HepG2 (cell line): Measurements from ENCODE around the gene DHX8. TPM values are rescaled to one million over a fixed set of nuclear protein-coding genes. Genes with fewer than 3 reads are reported as not detected.

Experiments used
- EZH2 ChIP-seq: conservative IDR thresholded peaks from 2 replicates; pipeline ENCODE4 v1.6.1; 2012; ENCODE audit warnings: mild to moderate bottlenecking, low read depth, low read length, moderate library complexity
- FOXO1 ChIP-seq: sonication (generic); formaldehyde crosslinking; IDR thresholded peaks from 2 replicates; pipeline ENCODE4 v1.4.0; 2020; ENCODE audit warnings: missing genetic modification reagents
- GLI4 ChIP-seq: sonication (generic); formaldehyde crosslinking; IDR thresholded peaks from 2 replicates; pipeline ENCODE4 v1.5.1; 2020; ENCODE audit warnings: missing genetic modification reagents, mild to moderate bottlenecking, moderate library complexity, borderline replicate concordance
- GLMP ChIP-seq: sonication (generic); formaldehyde crosslinking; IDR thresholded peaks from 2 replicates; pipeline ENCODE4 v1.9.0; 2021; ENCODE audit warnings: missing genetic modification reagents, mild to moderate bottlenecking, borderline replicate concordance
- GPN1 ChIP-seq: sonication (generic); formaldehyde crosslinking; IDR thresholded peaks from 2 replicates; pipeline ENCODE4 v1.5.1; 2020; ENCODE audit warnings: missing genetic modification reagents, borderline replicate concordance
- GRHL1 ChIP-seq: sonication (generic); formaldehyde crosslinking; conservative IDR thresholded peaks from 2 replicates; pipeline ENCODE4 v1.8.0; 2022; ENCODE audit warnings: missing genetic modification reagents
- MAFF ChIP-seq: IDR thresholded peaks from 2 replicates; pipeline ENCODE4 v1.6.1; 2011; ENCODE audit warnings: low read depth, low read length, improper control_type of control experiment
- MLX ChIP-seq: IDR thresholded peaks from 2 replicates; pipeline ENCODE4 v1.6.1; 2016
- RERE ChIP-seq: IDR thresholded peaks from 2 replicates; pipeline ENCODE4 v1.6.1; 2016; ENCODE audit warnings: low read depth, missing genetic modification reagents, missing compliant biosample characterization
- RORA ChIP-seq: sonication (generic); formaldehyde crosslinking; IDR thresholded peaks from 2 replicates; pipeline ENCODE4 v1.5.0; 2020; ENCODE audit warnings: mild to moderate bottlenecking, missing genetic modification reagents, moderate library complexity
- ZKSCAN1 ChIP-seq: fragments of 150-350 bp; IDR thresholded peaks from 2 replicates; pipeline ENCODE4 v1.6.1; 2014; ENCODE audit warnings: low read length
- ZMAT3 ChIP-seq: sonication (generic); formaldehyde crosslinking; conservative IDR thresholded peaks from 2 replicates; pipeline ENCODE4 v1.7.0; 2021; ENCODE audit warnings: missing genetic modification reagents
- ZNF30 ChIP-seq: sonication (generic); formaldehyde crosslinking; IDR thresholded peaks from 2 replicates; pipeline ENCODE4 v1.5.0; 2020; ENCODE audit warnings: mild to moderate bottlenecking, missing genetic modification reagents
- ZNF331 ChIP-seq: sonication (generic); formaldehyde crosslinking; IDR thresholded peaks from 2 replicates; pipeline ENCODE4 v1.4.0; 2020; ENCODE audit warnings: missing genetic modification reagents
- ZNF441 ChIP-seq: sonication (generic); formaldehyde crosslinking; IDR thresholded peaks from 2 replicates; pipeline ENCODE4 v1.7.0; 2021; ENCODE audit warnings: missing genetic modification reagents, borderline replicate concordance
- ZNF879 ChIP-seq: sonication (generic); formaldehyde crosslinking; IDR thresholded peaks from 2 replicates; pipeline ENCODE4 v1.8.1; 2023; ENCODE audit warnings: missing genetic modification reagents
- polyA plus RNA-seq, 8 experiments: library from polyadenylated mRNA; depleted of rRNA in 3 of 8; stranded (reverse) in 7 of 8; unstranded in 1 of 8; fragments of >200 nt; fragmentation: Illumina TruSeq in 4 of 8; extraction: Trizol in 4 of 8; gene quantifications; 2 replicates each; pipeline versions ENCODE4 v1.2.1 to v1.2.3, GENCODE V29; 2011 to 2016; ENCODE audit warnings: low read depth in 4 of 8, missing spikeins in 1 of 8, mixed read lengths in 1 of 8; ENCODE audit not compliant: insufficient read depth in 1 of 8
- total RNA-seq, 5 experiments: library from RNA; depleted of rRNA; stranded (reverse); fragments of >200 nt; fragmentation: Illumina TruSeq; extraction: Trizol; gene quantifications; 2 replicates each; pipeline ENCODE4 v1.2.3, GENCODE V29; 2016; ENCODE audit warnings: low read depth in 1 of 5
- TF ChIP-seq, protein P1 (sequence below): sonication (generic); IDR thresholded peaks from 2 replicates; pipeline ENCODE4 v1.6.1; 2016; ENCODE audit warnings: low read depth, borderline replicate concordance
- TF ChIP-seq, protein P2 (sequence below): sonication (generic); formaldehyde crosslinking; IDR thresholded peaks from 2 replicates; pipeline ENCODE4 v1.5.0; 2020; ENCODE audit warnings: missing genetic modification reagents, mild to moderate bottlenecking, borderline replicate concordance

Gene DHX8
- total and polyA plus RNA-seq, 2 of the 13 experiments (the other 11 are each of a cell fraction or from before 2014, with no cell fraction given) = 24.8 to 48.9 TPM

DNA sequence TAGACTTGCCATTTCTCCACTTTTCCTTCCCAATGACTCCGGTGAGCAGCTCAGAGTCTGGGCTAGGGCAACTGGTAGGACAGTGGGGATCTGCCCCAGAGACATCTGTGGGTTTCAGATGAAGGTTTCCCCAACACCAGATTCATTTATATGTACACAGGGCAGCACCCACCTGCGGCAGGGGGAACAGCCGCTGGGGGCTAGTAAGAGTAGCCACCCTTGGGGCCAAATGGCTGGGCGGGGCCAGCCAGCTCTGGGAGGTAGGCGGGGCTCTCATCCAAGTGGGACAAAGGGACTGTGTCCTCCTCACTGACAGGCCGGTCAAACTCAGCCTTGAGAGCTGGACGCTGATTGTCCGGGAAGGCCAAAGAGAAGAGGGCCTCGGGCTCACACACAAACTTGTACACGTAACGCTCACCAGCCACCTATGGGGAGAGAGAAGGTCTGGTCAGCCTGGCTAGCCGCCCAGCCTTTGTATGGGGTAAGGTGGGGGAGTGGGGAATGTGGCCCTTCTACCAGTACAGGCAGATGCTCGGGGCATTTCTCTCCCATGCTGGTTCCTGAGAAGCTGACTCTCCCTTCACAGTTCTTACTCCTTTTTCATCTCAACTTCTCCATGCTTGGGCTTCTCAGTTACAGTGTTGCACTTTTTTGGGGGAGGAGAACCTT lies 44.7 kb downstream of the DHX8 start (continued):
- TF ChIP-seq GPN1 (CRISPR knock-in tag) (no peak), ZNF30 (CRISPR knock-in tag) (no peak), GRHL1 (no peak), RERE (no peak), MAFF (no peak), ZNF331 (CRISPR knock-in tag) (peak; percentile 78; the same call in 1 of the 2 replicates), MLX (no peak), GLI4 (CRISPR knock-in tag) (no peak), GLMP (CRISPR knock-in tag) (no peak), ZMAT3 (CRISPR knock-in tag) (peak; percentile 44; the same call in 1 of the 2 replicates), RORA (CRISPR knock-in tag) (no peak), ZKSCAN1 (no peak), ZNF441 (CRISPR knock-in tag) (no peak; the same call in 1 of the 2 replicates), EZH2 (no peak), FOXO1 (CRISPR knock-in tag) (0 out of 2 replicates have a peak, but pooled peaks have one; percentile 9), ZNF879 (CRISPR knock-in tag) (0 out of 2 replicates have a peak, but pooled peaks have one; percentile 32)
- TF ChIP-seq, protein P1, sequence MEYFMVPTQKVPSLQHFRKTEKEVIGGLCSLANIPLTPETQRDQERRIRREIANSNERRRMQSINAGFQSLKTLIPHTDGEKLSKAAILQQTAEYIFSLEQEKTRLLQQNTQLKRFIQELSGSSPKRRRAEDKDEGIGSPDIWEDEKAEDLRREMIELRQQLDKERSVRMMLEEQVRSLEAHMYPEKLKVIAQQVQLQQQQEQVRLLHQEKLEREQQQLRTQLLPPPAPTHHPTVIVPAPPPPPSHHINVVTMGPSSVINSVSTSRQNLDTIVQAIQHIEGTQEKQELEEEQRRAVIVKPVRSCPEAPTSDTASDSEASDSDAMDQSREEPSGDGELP = peak; percentile 20; the same call in 1 of the 2 replicates
- TF ChIP-seq, protein P2, sequence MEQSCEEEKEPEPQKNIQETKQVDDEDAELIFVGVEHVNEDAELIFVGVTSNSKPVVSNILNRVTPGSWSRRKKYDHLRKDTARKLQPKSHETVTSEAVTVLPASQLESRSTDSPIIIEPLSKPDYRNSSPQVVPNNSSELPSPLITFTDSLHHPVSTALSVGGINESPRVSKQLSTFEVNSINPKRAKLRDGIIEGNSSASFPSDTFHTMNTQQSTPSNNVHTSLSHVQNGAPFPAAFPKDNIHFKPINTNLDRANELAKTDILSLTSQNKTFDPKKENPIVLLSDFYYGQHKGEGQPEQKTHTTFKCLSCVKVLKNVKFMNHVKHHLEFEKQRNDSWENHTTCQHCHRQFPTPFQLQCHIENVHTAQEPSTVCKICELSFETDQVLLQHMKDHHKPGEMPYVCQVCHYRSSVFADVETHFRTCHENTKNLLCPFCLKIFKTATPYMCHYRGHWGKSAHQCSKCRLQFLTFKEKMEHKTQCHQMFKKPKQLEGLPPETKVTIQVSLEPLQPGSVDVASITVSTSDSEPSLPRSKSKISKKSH (CRISPR knock-in tag) = no peak
